Common myeloid progenitor, CD34-positive (primary cell): Measurements from ENCODE around the gene HOXC11.

Source experiments
- CTCF ChIA-PET: fragments of 350-600 bp; sonication (Branson Sonifier 250); formaldehyde crosslinking; loops from one replicate; lab custom pipeline; 2021; ENCODE audit warnings: antibody characterized with exemption; lab: Charles Lee
- POLR2A ChIA-PET: fragments of 350-600 bp; sonication (Branson Sonifier 250); formaldehyde crosslinking; loops from one replicate; lab custom pipeline; 2021; ENCODE audit warnings: antibody characterized with exemption; lab: Charles Lee
- DNase-seq, 3 donors: peaks; one replicate each; pipeline versions ENCODE4 v3.0.0 to v3.0.0-alpha.2; 2013
- H3K27ac ChIP-seq, 2 experiments: 1 replicate in 1 of 2; 2 replicates in 1 of 2; pipeline ENCODE4 v1.7.0; 2013; ENCODE audit warnings: inconsistent platforms in 2 of 2, low read length in 2 of 2, mild to moderate bottlenecking in 2 of 2, low read depth in 1 of 2, moderate library complexity in 1 of 2; ENCODE audit not compliant: severe bottlenecking in 2 of 2, insufficient read depth in 1 of 2, poor library complexity in 1 of 2
- H3K27me3 ChIP-seq, 5 experiments: replicated peaks in 2 of 5; 1 replicate in 3 of 5; 2 replicates in 2 of 5; pipeline versions ENCODE4 v1.6.1 to v1.7.0; 2013; ENCODE audit warnings: low read length in 4 of 5, mild to moderate bottlenecking in 2 of 5, moderate library complexity in 2 of 5, inconsistent platforms in 1 of 5; ENCODE audit not compliant: insufficient read depth in 5 of 5, control insufficient read depth in 4 of 5
- H3K36me3 ChIP-seq, 4 experiments: 1 replicate in 2 of 4; 2 replicates in 2 of 4; pipeline versions ENCODE4 v1.6.1 to v1.7.0; 2013; ENCODE audit warnings: low read length in 3 of 4, control low read depth in 1 of 4, mild to moderate bottlenecking in 1 of 4; ENCODE audit not compliant: control insufficient read depth in 4 of 4, insufficient read depth in 4 of 4
- H3K4me1 ChIP-seq, 4 experiments: 1 replicate in 3 of 4; 2 replicates in 1 of 4; pipeline versions ENCODE4 v1.6.1 to v1.7.1; 2013; ENCODE audit warnings: low read length in 3 of 4, mild to moderate bottlenecking in 3 of 4, control low read depth in 1 of 4, inconsistent platforms in 1 of 4, moderate library complexity in 1 of 4; ENCODE audit not compliant: control insufficient read depth in 4 of 4, insufficient read depth in 4 of 4; ENCODE audit errors: control extremely low read depth in 1 of 4
- H3K4me3 ChIP-seq, 7 experiments: 1 replicate in 4 of 7; 2 replicates in 3 of 7; pipeline versions ENCODE4 v1.5.1 to v1.7.0; 2013; ENCODE audit warnings: mild to moderate bottlenecking in 7 of 7, low read length in 6 of 7, moderate library complexity in 6 of 7, inconsistent platforms in 2 of 7, low read depth in 2 of 7, control low read depth in 1 of 7; ENCODE audit not compliant: insufficient read depth in 4 of 7, control insufficient read depth in 1 of 7; ENCODE audit errors: extremely low read depth in 1 of 7
- H3K9me3 ChIP-seq, 5 experiments: 1 replicate in 4 of 5; 2 replicates in 1 of 5; pipeline versions ENCODE4 v1.6.1 to v1.7.1; 2013; ENCODE audit warnings: low read length in 4 of 5, mild to moderate bottlenecking in 2 of 5, inconsistent platforms in 1 of 5, low read depth in 1 of 5, moderate library complexity in 1 of 5; ENCODE audit not compliant: control insufficient read depth in 4 of 5, insufficient read depth in 2 of 5; ENCODE audit errors: control extremely low read depth in 1 of 5
- WGBS: methylation state at CpG from one replicate; pipeline ENCODE4 v1.1.5; 2013; ENCODE audit not compliant: insufficient coverage; 5-methylcytosine and 5-hydroxymethylcytosine counted together

Gene HOXC11

GRCh38 chr12:53950789-53951576 is 21.9 kb upstream of the HOXC11 start:
- Histone ChIP-seq H3K9me3 (peaks cover 0 to under 1% (median 0%) of the 10 kb centered on the region in 5 experiments), H3K27ac (no peak overlapping the region), H3K27me3 (peaks cover 10 to 100% (median 79%) of the 10 kb centered on the region in 5 experiments), H3K4me1 (peaks cover 0 to 8% (median 5%) of the 10 kb centered on the region in 4 experiments), H3K4me3 (no peak overlapping the region), H3K36me3 (no peaks in the 10 kb centered on the region)
- ChIA-PET POLR2A (no interaction called here), CTCF (interaction anchor here (0.8 to 1.8 kb wide), 3 partner anchors 10 to 103 kb away, joined by 3 to 4 read pairs (median 4); partner anchors contain the start of genes HOXC4 and HOXC5)
- WGBS = 7% methylated on average over 26 of the region's 34 CpGs
- DNase-seq = no peak

- Histone ChIP-seq H3K4me3 (no peak overlapping the region), H3K9me3 (no peaks in the 10 kb centered on the region), H3K36me3 (no peaks in the 10 kb centered on the region), H3K27me3 (peaks cover 8 to 100% (median 78%) of the 10 kb centered on the region in 5 experiments), H3K4me1 (peaks cover 0 to 15% (median 12%) of the 10 kb centered on the region in 4 experiments), H3K27ac (no peak overlapping the region)
- peak in 1 of 3 donors; percentile 31 for DNase-seq
- CTCF ChIA-PET = interaction anchor here (0.6 to 3.2 kb wide), 7 partner anchors 9 to 102 kb away, joined by 3 to 7 read pairs (median 4); partner anchors contain the start of genes HOXC4 and HOXC5
- POLR2A ChIA-PET = no interaction called here
- 5% methylated on average over 46 of the region's 47 CpGs for WGBS
Measured at GRCh38 chr12:53951577-53952334, 21.2 kb upstream of the HOXC11 start.

DNA sequence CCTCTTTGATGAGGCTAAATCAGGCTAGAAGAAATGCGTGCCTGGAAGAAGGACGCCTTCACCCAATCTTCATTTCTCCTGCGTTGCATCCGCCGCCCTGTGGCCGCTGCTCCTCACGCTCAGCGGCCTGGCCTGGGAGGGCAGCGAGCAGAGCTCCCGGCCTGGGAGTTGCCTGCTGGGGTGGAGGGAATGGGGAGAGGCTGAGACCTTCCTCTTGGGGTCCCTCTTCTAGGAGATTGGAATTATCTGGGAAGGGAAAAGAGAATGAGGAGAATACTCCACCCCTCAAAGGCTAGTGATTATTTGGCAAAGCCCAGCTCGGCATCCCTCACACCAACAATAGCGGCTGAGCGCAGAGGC is 20.6 kb upstream of the HOXC11 start:
- Histone ChIP-seq H3K4me3 (no peak overlapping the region), H3K27me3 (peaks cover 6 to 100% (median 80%) of the 10 kb centered on the region in 5 experiments), H3K9me3 (no peaks in the 10 kb centered on the region), H3K36me3 (no peaks in the 10 kb centered on the region), H3K4me1 (peaks cover 0 to 21% (median 18%) of the 10 kb centered on the region in 4 experiments), H3K27ac (no peak overlapping the region)
- CTCF ChIA-PET = interaction anchor here (0.6 to 3.2 kb wide), 7 partner anchors 10 to 80 kb away, joined by 3 to 10 read pairs (median 5); partner anchors contain the start of gene HOXC5
- DNase-seq = peak in 1 of 3 donors; percentile 38
- 8% methylated on average over 6 of the region's 13 CpGs for WGBS
- POLR2A ChIA-PET = no interaction called here

- Histone ChIP-seq H3K27ac (no peak overlapping the region), H3K4me1 (peaks cover 0 to 21% (median 18%) of the 10 kb centered on the region in 4 experiments), H3K36me3 (no peaks in the 10 kb centered on the region), H3K9me3 (no peaks in the 10 kb centered on the region), H3K27me3 (peaks cover 6 to 100% (median 82%) of the 10 kb centered on the region in 5 experiments), H3K4me3 (no peak overlapping the region)
- ChIA-PET CTCF (interaction anchor here (0.8 to 3.2 kb wide), 8 partner anchors 13 to 207 kb away, joined by 3 to 10 read pairs (median 4); no protein-coding TSS in a partner anchor), POLR2A (no interaction called here)
- WGBS = 8% methylated on average over 25 of the region's 38 CpGs
- DNase-seq = no peak
Measured at GRCh38 chr12:53952871-53953734, 19.8 kb upstream of the HOXC11 start.

- H3K4me1 ChIP-seq = peaks cover 0 to 21% (median 18%) of the 10 kb centered on the region in 4 experiments
- no peaks in the 10 kb centered on the region for H3K36me3 ChIP-seq
- H3K4me3 ChIP-seq = no peak overlapping the region
- H3K27me3 ChIP-seq = peaks cover 4 to 100% (median 79%) of the 10 kb centered on the region in 5 experiments
- no peak for DNase-seq
- WGBS = 3% methylated on average over 8 of the region's 19 CpGs
- H3K9me3 ChIP-seq = no peaks in the 10 kb centered on the region
- H3K27ac ChIP-seq = no peak overlapping the region
- CTCF ChIA-PET = interaction anchor here (1.0 to 3.3 kb wide), 7 partner anchors 8 to 208 kb away, joined by 3 to 11 read pairs (median 5); no protein-coding TSS in a partner anchor
- POLR2A ChIA-PET = interaction anchor here (0.6 kb wide), 1 partner anchor 188 kb away, joined by 3 read pairs; no protein-coding TSS in a partner anchor
Measured at GRCh38 chr12:53953831-53954693, 18.9 kb upstream of the HOXC11 start.
